ENCODE data around the gene PI4K2A. TPM values are rescaled to one million over a fixed set of nuclear protein-coding genes. Genes with fewer than 3 reads are reported as not detected.

PI4K2A gene
- total RNA-seq, 1 experiment from 2014 or later = 23.5 TPM

- Mint-ChIP-seq H3K4me1 (ENCODE audit: insufficient read depth, unreplicated experiment) (no peaks in the 10 kb centered on the region), H3K27ac (ENCODE audit: low read depth, unreplicated experiment) (no peak overlapping the region), H3K36me3 (ENCODE audit: insufficient read depth, unreplicated experiment) (peaks cover 6% of the 10 kb centered on the region), H3K4me3 (ENCODE audit: unreplicated experiment) (no peak overlapping the region), H3K27me3 (ENCODE audit: insufficient read depth, unreplicated experiment) (no peaks in the 10 kb centered on the region), H3K9me3 (ENCODE audit: unreplicated experiment) (no peaks in the 10 kb centered on the region)
- no peak for TF ChIP-seq CTCF (IDR thresholded peaks at IDR 0.05; ENCODE audit: unreplicated experiment)
- intact Hi-C loops (cut with micrococcal nuclease) = no loop called here
- no TSS peak for BruUV-seq (replicated peaks)
- CTCF ChIA-PET = interaction anchor here (0.7 to 14.4 kb wide), 3 partner anchors 9 to 142 kb away, joined by 3 to 373 read pairs (median 3); partner anchors contain the start of gene ANKRD2
- no peak for DNase-seq (ENCODE audit: unreplicated experiment)
- POLR2A ChIA-PET = no interaction called here
These were observed 21.7 kb upstream of the PI4K2A start for GRCh38 chr10:97618733-97619132.

GRCh38 chr10:97623277-97623676 is 17.2 kb upstream of the PI4K2A start:
- ChIA-PET POLR2A (interaction anchor here (0.7 to 1.7 kb wide), 4 partner anchors 9 to 52 kb away, joined by 3 to 8 read pairs (median 4); partner anchors contain the start of gene HOGA1), CTCF (interaction anchor here (1.3 to 6.2 kb wide), 2 partner anchors 10 to 217 kb away, joined by 3 to 38 read pairs; no protein-coding TSS in a partner anchor)
- H3K4me1 Mint-ChIP-seq (ENCODE audit: insufficient read depth, unreplicated experiment) = no peaks in the 10 kb centered on the region
- H3K27ac Mint-ChIP-seq (ENCODE audit: low read depth, unreplicated experiment) = no peak overlapping the region
- H3K27me3 Mint-ChIP-seq (ENCODE audit: insufficient read depth, unreplicated experiment) = no peaks in the 10 kb centered on the region
- peaks cover 6% of the 10 kb centered on the region for H3K36me3 Mint-ChIP-seq (ENCODE audit: insufficient read depth, unreplicated experiment)
- no peak overlapping the region for H3K4me3 Mint-ChIP-seq (ENCODE audit: unreplicated experiment)
- TF ChIP-seq CTCF (IDR thresholded peaks at IDR 0.05; ENCODE audit: unreplicated experiment) = no peak
- DNase-seq (ENCODE audit: unreplicated experiment) = no peak
- no TSS peak for BruUV-seq (replicated peaks)
- intact Hi-C loops (cut with micrococcal nuclease) = no loop called here
- no peaks in the 10 kb centered on the region for H3K9me3 Mint-ChIP-seq (ENCODE audit: unreplicated experiment)

- Mint-ChIP-seq H3K27ac (ENCODE audit: low read depth, unreplicated experiment) (no peak overlapping the region), H3K4me1 (ENCODE audit: insufficient read depth, unreplicated experiment) (no peaks in the 10 kb centered on the region), H3K9me3 (ENCODE audit: unreplicated experiment) (no peaks in the 10 kb centered on the region), H3K4me3 (ENCODE audit: unreplicated experiment) (no peak overlapping the region), H3K36me3 (ENCODE audit: insufficient read depth, unreplicated experiment) (no peaks in the 10 kb centered on the region), H3K27me3 (ENCODE audit: insufficient read depth, unreplicated experiment) (no peaks in the 10 kb centered on the region)
- CTCF ChIA-PET = interaction anchor here (1.0 to 1.4 kb wide), 4 partner anchors 9 to 94 kb away, joined by 3 to 7 read pairs (median 4); partner anchors contain the start of gene ANKRD2
- intact Hi-C loops (cut with micrococcal nuclease) = no loop called here
- no TSS peak for BruUV-seq (replicated peaks)
- POLR2A ChIA-PET = interaction anchor here (1.4 kb wide), 1 partner anchor 12 kb away, joined by 4 read pairs; the partner anchor contains the start of gene PI4K2A
- DNase-seq (ENCODE audit: unreplicated experiment) = no peak
- no peak for TF ChIP-seq CTCF (IDR thresholded peaks at IDR 0.05; ENCODE audit: unreplicated experiment)
These were observed 12.7 kb upstream of the PI4K2A start for GRCh38 chr10:97627731-97628130.

- Mint-ChIP-seq H3K4me3 (ENCODE audit: unreplicated experiment) (no peak overlapping the region), H3K27me3 (ENCODE audit: insufficient read depth, unreplicated experiment) (no peaks in the 10 kb centered on the region), H3K4me1 (ENCODE audit: insufficient read depth, unreplicated experiment) (no peaks in the 10 kb centered on the region), H3K27ac (ENCODE audit: low read depth, unreplicated experiment) (no peak overlapping the region), H3K36me3 (ENCODE audit: insufficient read depth, unreplicated experiment) (no peaks in the 10 kb centered on the region), H3K9me3 (ENCODE audit: unreplicated experiment) (no peaks in the 10 kb centered on the region)
- no TSS peak for BruUV-seq (replicated peaks)
- no peak for TF ChIP-seq CTCF (IDR thresholded peaks at IDR 0.05; ENCODE audit: unreplicated experiment)
- no peak for DNase-seq (ENCODE audit: unreplicated experiment)
- ChIA-PET POLR2A (no interaction called here), CTCF (interaction anchor here (0.6 to 1.4 kb wide), 4 partner anchors 10 to 164 kb away, joined by 3 to 4 read pairs (median 3); no protein-coding TSS in a partner anchor)
- intact Hi-C loops (cut with micrococcal nuclease) = no loop called here
These were observed 12.2 kb upstream of the PI4K2A start for GRCh38 chr10:97628228-97628627.

All from MCF 10A (cell line).